Measurements from ENCODE around the gene MYO1B.

Gene MYO1B

GRCh38 chr2:191396794-191397193 lies 151.6 kb downstream of the MYO1B start:
- no peak for DNase-seq (ENCODE audit: low read depth in 2 of 2, low spot score in 1 of 2)

- no peak for DNase-seq (ENCODE audit: low read depth in 2 of 2, low spot score in 1 of 2)
These were observed 154.4 kb downstream of the MYO1B start for GRCh38 chr2:191399601-191400000.

GRCh38 chr2:191401287-191401686 lies 156.1 kb downstream of the MYO1B start:
- no peak for DNase-seq (ENCODE audit: low read depth in 2 of 2, low spot score in 1 of 2)

- no peak for DNase-seq (ENCODE audit: low read depth in 2 of 2, low spot score in 1 of 2)
These were observed 157.9 kb downstream of the MYO1B start for GRCh38 chr2:191402966-191403565.

- DNase-seq (ENCODE audit: low read depth in 2 of 2, low spot score in 1 of 2) = no peak
These were observed 159.4 kb downstream of the MYO1B start for GRCh38 chr2:191404568-191404991.

GRCh38 chr2:191405546-191405945 lies 160.3 kb downstream of the MYO1B start:
- no peak for DNase-seq (ENCODE audit: low read depth in 2 of 2, low spot score in 1 of 2)

GRCh38 chr2:191410646-191411436 lies 165.6 kb downstream of the MYO1B start:
- DNase-seq (ENCODE audit: low read depth in 2 of 2, low spot score in 1 of 2) = no peak

GRCh38 chr2:191411472-191411871 lies 166.3 kb downstream of the MYO1B start:
- no peak for DNase-seq (ENCODE audit: low read depth in 2 of 2, low spot score in 1 of 2)

GRCh38 chr2:191412353-191412752 lies 167.1 kb downstream of the MYO1B start:
- DNase-seq (ENCODE audit: low read depth in 2 of 2, low spot score in 1 of 2) = no peak

- no peak for DNase-seq (ENCODE audit: low read depth in 2 of 2, low spot score in 1 of 2)
These were observed 169.9 kb downstream of the MYO1B start for GRCh38 chr2:191415101-191415500.

GRCh38 chr2:191415858-191416257 lies 170.7 kb downstream of the MYO1B start:
- no peak for DNase-seq (ENCODE audit: low read depth in 2 of 2, low spot score in 1 of 2)

- DNase-seq (ENCODE audit: low read depth in 2 of 2, low spot score in 1 of 2) = no peak
These were observed 172.5 kb downstream of the MYO1B start for GRCh38 chr2:191417746-191418145.

- DNase-seq (ENCODE audit: low read depth in 2 of 2, low spot score in 1 of 2) = no peak
These were observed 176.7 kb downstream of the MYO1B start for GRCh38 chr2:191421950-191422349.

- no peak for DNase-seq (ENCODE audit: low read depth in 2 of 2, low spot score in 1 of 2)
These were observed 181.8 kb downstream of the MYO1B start for GRCh38 chr2:191427031-191427430.

GRCh38 chr2:191428141-191428540 lies 182.9 kb downstream of the MYO1B start:
- DNase-seq (ENCODE audit: low read depth in 2 of 2, low spot score in 1 of 2) = no peak

GRCh38 chr2:191430476-191430875 lies 185.3 kb downstream of the MYO1B start:
- no peak for DNase-seq (ENCODE audit: low read depth in 2 of 2, low spot score in 1 of 2)

GRCh38 chr2:191432121-191432520 lies 186.9 kb downstream of the MYO1B start:
- no peak for DNase-seq (ENCODE audit: low read depth in 2 of 2, low spot score in 1 of 2)

- DNase-seq (ENCODE audit: low read depth in 2 of 2, low spot score in 1 of 2) = no peak
These were observed 188.9 kb downstream of the MYO1B start for GRCh38 chr2:191434072-191434471.

- no peak for DNase-seq (ENCODE audit: low read depth in 2 of 2, low spot score in 1 of 2)
These were observed 189.9 kb downstream of the MYO1B start for GRCh38 chr2:191435141-191435540.

- no peak for DNase-seq (ENCODE audit: low read depth in 2 of 2, low spot score in 1 of 2)
These were observed 191.3 kb downstream of the MYO1B start for GRCh38 chr2:191436368-191437055.

- no peak for DNase-seq (ENCODE audit: low read depth in 2 of 2, low spot score in 1 of 2)
These were observed 194.3 kb downstream of the MYO1B start for GRCh38 chr2:191439481-191439880.

Measured in stimulated activated CD8-positive, alpha-beta memory T cell treated with anti-CD3 and anti-CD28 coated beads, Interleukin-4, amount 100 ng/mL, for 1 hour (primary cell).